Gastroesophageal sphincter (tissue), 4 donors: Measurements from ENCODE around the gene LHB. TPM values are rescaled to one million over a fixed set of nuclear protein-coding genes. Genes with fewer than 3 reads are reported as not detected.

ENCODE experiments used
- ATAC-seq: fragments of 150-250 bp; one replicate; pipeline ENCODE4 v1.9.1; 2016; ENCODE audit warnings: mild to moderate bottlenecking, moderate library complexity
- H3K27ac ChIP-seq, 4 donors: fragments of 200-600 bp; sonication (generic) in 3 of 4; 1 replicate in 3 of 4; 2 replicates in 1 of 4; pipeline ENCODE4 v1.5.1; 2016 to 2019
- H3K27me3 ChIP-seq: fragments of 200-600 bp; sonication (generic); one replicate; pipeline ENCODE4 v1.5.1; 2019
- H3K36me3 ChIP-seq, 2 donors: fragments of 200-600 bp; sonication (generic); one replicate each; pipeline ENCODE4 v1.5.1; 2019; ENCODE audit warnings: control low read depth in 1 of 2
- H3K4me1 ChIP-seq, 3 donors: fragments of 200-600 bp; sonication (generic); 1 replicate in 2 of 3; 2 replicates in 1 of 3; pipeline ENCODE4 v1.5.1; 2016 to 2019; ENCODE audit warnings: control low read depth in 2 of 3
- H3K4me3 ChIP-seq, 2 donors: fragments of 200-600 bp; sonication (generic); one replicate each; pipeline ENCODE4 v1.5.1; 2019; ENCODE audit warnings: mild to moderate bottlenecking in 1 of 2, moderate library complexity in 1 of 2
- H3K9me3 ChIP-seq, 3 donors: fragments of 200-600 bp; sonication (generic); one replicate each; pipeline ENCODE4 v1.5.1; 2017 to 2019; ENCODE audit warnings: control low read depth in 2 of 3
- CTCF ChIP-seq, 4 experiments: fragments of 200-600 bp in 2 of 4; fragments of 450-650 bp in 2 of 4; sonication (generic) in 1 of 4; IDR thresholded peaks; one replicate each; pipeline ENCODE4 v1.5.1; 2017 to 2019; ENCODE audit warnings: antibody characterized with exemption in 4 of 4, mild to moderate bottlenecking in 2 of 4, moderate library complexity in 2 of 4
- EP300 ChIP-seq: sonication (generic); formaldehyde crosslinking; IDR thresholded peaks from one replicate; pipeline ENCODE4 v1.6.1; 2017; ENCODE audit warnings: antibody characterized with exemption, mild to moderate bottlenecking
- POLR2A ChIP-seq, 2 donors: fragments of 450-650 bp; IDR thresholded peaks; one replicate each; pipeline ENCODE4 v1.6.1; 2017; ENCODE audit warnings: antibody characterized with exemption in 2 of 2, mild to moderate bottlenecking in 2 of 2, moderate library complexity in 1 of 2
- POLR2AphosphoS5 ChIP-seq: sonication (generic); formaldehyde crosslinking; IDR thresholded peaks from one replicate; pipeline ENCODE4 v1.6.1; 2017; ENCODE audit warnings: antibody characterized with exemption
- WGBS, 2 donors: methylation state at CpG; one replicate each; pipeline ENCODE4 v1.1.5; 2018; ENCODE audit warnings: low coverage in 1 of 2; 5-methylcytosine and 5-hydroxymethylcytosine counted together
- total RNA-seq, 4 donors: library from RNA; depleted of rRNA; stranded (reverse); fragments of >200 nt; gene quantifications; one replicate each; pipeline ENCODE4 v1.1.0, GENCODE V29; 2016

Gene LHB
- total RNA-seq, 4 donors from 2014 or later, result not detected

- Histone ChIP-seq H3K4me1 (no peaks in the 10 kb centered on the region), H3K9me3 (no peaks in the 10 kb centered on the region), H3K4me3 (no peak overlapping the region), H3K36me3 (peaks cover 0 to 83% of the 10 kb centered on the region in 2 donors), H3K27ac (no peak overlapping the region), H3K27me3 (no peaks in the 10 kb centered on the region)
- WGBS, 2 donors, result 94% methylated on average over 8 of the region's 15 CpGs; no CpG with 5 or more reads in 1 of the 2 donors
- TF ChIP-seq EP300 (no peak), POLR2A (IDR thresholded peaks at IDR 0.05) (no peak), POLR2AphosphoS5 (no peak)
- no peak for ATAC-seq
Measured at GRCh38 chr19:49004133-49004532, 12.8 kb downstream of the LHB start.

DNA sequence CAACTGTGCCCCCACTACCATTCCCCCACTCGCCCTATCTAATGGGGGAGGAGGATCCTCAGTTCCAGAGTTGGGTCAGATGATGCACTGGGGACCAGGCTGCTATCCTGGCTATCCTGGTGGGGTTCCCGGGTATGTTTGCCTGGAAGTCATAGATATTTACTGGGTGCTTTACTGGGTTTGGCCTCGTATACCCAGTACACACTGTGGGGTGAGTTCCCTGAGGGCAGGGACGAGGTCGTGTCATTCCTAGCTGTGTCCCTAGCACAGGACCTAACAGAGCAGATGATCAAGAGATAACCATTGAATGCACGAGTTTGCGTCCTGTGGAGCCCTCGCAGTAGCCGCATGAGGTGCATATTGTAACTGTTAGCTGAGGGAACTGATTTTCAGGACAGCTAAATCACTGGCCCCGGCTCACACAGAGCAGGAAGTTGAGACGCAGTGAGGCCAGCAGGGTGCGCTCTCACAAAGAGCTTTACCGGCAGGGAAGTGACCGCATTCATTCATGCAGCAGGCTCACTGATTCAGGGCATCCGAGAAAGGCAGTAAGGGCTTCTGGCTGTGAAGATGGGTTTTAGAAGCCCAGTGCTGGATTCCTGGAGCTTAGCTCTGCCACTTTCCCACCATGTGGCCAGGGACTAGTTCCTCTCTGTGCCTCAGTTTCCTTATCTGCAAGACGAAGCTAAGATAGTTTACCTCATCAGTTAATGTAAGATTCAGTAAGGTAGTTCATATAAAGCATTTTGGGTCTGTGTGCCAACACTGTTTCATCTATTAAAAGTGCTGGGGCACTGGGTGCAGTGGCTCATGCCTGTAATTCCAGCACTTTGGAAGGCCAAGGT, 17.2 kb downstream of the LHB start:
- H3K4me1 ChIP-seq, result peaks cover 0 to 10% (median 2%) of the 10 kb centered on the region in 3 donors
- H3K9me3 ChIP-seq, result no peaks in the 10 kb centered on the region
- no peak overlapping the region for H3K4me3 ChIP-seq
- TF ChIP-seq CTCF (IDR thresholded peaks at IDR 0.05), result peak in 3 of 4 experiments; percentile 38 to 61 (median 43)
- TF ChIP-seq POLR2AphosphoS5, result no peak
- TF ChIP-seq EP300, result no peak
- no peak for TF ChIP-seq POLR2A (IDR thresholded peaks at IDR 0.05)
- no peak overlapping the region for H3K27ac ChIP-seq
- H3K27me3 ChIP-seq, result no peaks in the 10 kb centered on the region
- peaks cover 0 to 42% of the 10 kb centered on the region in 2 donors for H3K36me3 ChIP-seq
- WGBS, 2 donors, result 40 to 53% methylated on average over 3 to 9 of the region's 16 CpGs
- no peak for ATAC-seq

GRCh38 chr19:48997972-48998371, 18.9 kb downstream of the LHB start:
- Histone ChIP-seq H3K4me3 (no peak overlapping the region), H3K27ac (no peak overlapping the region), H3K4me1 (peaks cover 0 to 19% (median 9%) of the 10 kb centered on the region in 3 donors), H3K36me3 (peaks cover 0 to 25% of the 10 kb centered on the region in 2 donors), H3K9me3 (no peaks in the 10 kb centered on the region), H3K27me3 (no peaks in the 10 kb centered on the region)
- TF ChIP-seq CTCF (IDR thresholded peaks at IDR 0.05) (no peak), EP300 (no peak), POLR2A (IDR thresholded peaks at IDR 0.05) (no peak), POLR2AphosphoS5 (no peak)
- WGBS, 2 donors, result no CpG with 5 or more reads among the region's 5 CpGs
- no peak for ATAC-seq

DNA sequence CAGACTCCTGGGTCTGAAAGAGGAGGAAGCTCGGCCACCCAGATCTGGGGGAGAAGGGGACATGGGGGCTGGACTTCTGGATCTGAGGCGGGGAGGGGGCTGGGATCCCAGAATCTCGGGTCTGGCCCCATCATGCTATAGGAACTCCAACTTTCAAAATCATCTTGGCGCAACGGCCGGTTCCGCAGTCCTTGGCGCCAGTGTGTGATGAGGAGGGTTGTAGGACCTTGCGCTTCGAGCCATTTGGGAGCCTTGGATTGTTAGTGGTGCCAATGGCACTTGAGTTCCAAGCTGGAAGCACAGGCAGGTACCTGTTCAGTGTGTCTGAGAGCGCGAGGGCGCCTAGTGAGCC, 22.9 kb downstream of the LHB start:
- ATAC-seq, result no peak
- TF ChIP-seq POLR2AphosphoS5 (no peak), CTCF (IDR thresholded peaks at IDR 0.05) (no peak), POLR2A (IDR thresholded peaks at IDR 0.05) (no peak), EP300 (no peak)
- H3K27ac ChIP-seq, result peak overlapping the region; percentile 63 to 95 (median 94)
- peaks cover 0 to 46% (median 29%) of the 10 kb centered on the region in 3 donors for H3K4me1 ChIP-seq
- peaks cover 0 to 19% of the 10 kb centered on the region in 2 donors for H3K36me3 ChIP-seq
- H3K4me3 ChIP-seq, result peak overlapping the region; percentile 31 to 66
- H3K27me3 ChIP-seq, result no peaks in the 10 kb centered on the region
- H3K9me3 ChIP-seq, result no peaks in the 10 kb centered on the region
- 0% methylated on average over 10 to 11 of the region's 13 CpGs for WGBS, 2 donors

- Histone ChIP-seq H3K4me1 (peaks cover 0 to 46% (median 29%) of the 10 kb centered on the region in 3 donors), H3K36me3 (peaks cover 0 to 26% of the 10 kb centered on the region in 2 donors), H3K27me3 (no peaks in the 10 kb centered on the region), H3K9me3 (no peaks in the 10 kb centered on the region), H3K4me3 (peak within 1 kb of the TSS; percentile 66 to 81), H3K27ac (peak within 1 kb of the TSS; percentile 93 to 95 (median 94))
- ATAC-seq, result peak; percentile 96
- TF ChIP-seq EP300 (no peak), POLR2AphosphoS5 (peak; percentile 98), POLR2A (IDR thresholded peaks at IDR 0.05) (peak; percentile 97), CTCF (IDR thresholded peaks at IDR 0.05) (peak in 3 of 4 experiments; percentile 96 to 100 (median 99))
- WGBS, 2 donors, result 0 to 1% methylated on average over 7 to 16 of the region's 56 CpGs
Measured at GRCh38 chr19:48993175-48994034, 23.5 kb downstream of the LHB start, which contains the start of the genes GYS1 and RUVBL2. Gene GYS1 (minus strand): TSS chr19:48993309. CDS start chr19:48993112, 197 bp downstream. Gene RUVBL2 (plus strand): TSS chr19:48993887. CDS start chr19:48993912, 25 bp downstream.
